Peyer's patch (tissue), 4 donors: Measurements from ENCODE around the gene UVSSA. TPM values are rescaled to one million over a fixed set of nuclear protein-coding genes. Genes with fewer than 3 reads are reported as not detected.

ENCODE experiments used
- DNase-seq, 3 donors: peaks; one replicate each; pipeline ENCODE4 v3.0.0-alpha.2; 2017 to 2019
- H3K27ac ChIP-seq, 4 donors: fragments of 200-600 bp; sonication (generic); one replicate each; pipeline ENCODE4 v1.5.1; 2016 to 2019
- H3K27me3 ChIP-seq, 2 donors: fragments of 200-600 bp; sonication (generic); one replicate each; pipeline ENCODE4 v1.5.1; 2019
- H3K36me3 ChIP-seq, 3 donors: fragments of 200-600 bp; sonication (generic); one replicate each; pipeline ENCODE4 v1.5.1; 2016 to 2019
- H3K4me1 ChIP-seq, 4 donors: fragments of 200-600 bp; sonication (generic); one replicate each; pipeline ENCODE4 v1.5.1; 2016 to 2019
- H3K4me3 ChIP-seq, 4 donors: fragments of 200-600 bp; sonication (generic); 1 replicate in 3 of 4; 2 replicates in 1 of 4; pipeline ENCODE4 v1.5.1; 2016 to 2019; ENCODE audit warnings: mild to moderate bottlenecking in 1 of 4
- H3K9me3 ChIP-seq, 4 donors: fragments of 200-600 bp; sonication (generic); one replicate each; pipeline ENCODE4 v1.5.1; 2016 to 2019; ENCODE audit warnings: mild to moderate bottlenecking in 1 of 4
- CTCF ChIP-seq, 6 experiments: fragments of 450-650 bp in 4 of 6; fragments of 200-600 bp in 2 of 6; sonication (generic) in 1 of 6; IDR thresholded peaks; one replicate each; pipeline ENCODE4 v1.5.1; 2017 to 2019; ENCODE audit warnings: antibody characterized with exemption in 6 of 6, mild to moderate bottlenecking in 3 of 6, moderate library complexity in 1 of 6
- POLR2A ChIP-seq, 2 donors: fragments of 450-650 bp; IDR thresholded peaks; one replicate each; pipeline ENCODE4 v1.5.1; 2017; ENCODE audit warnings: antibody characterized with exemption in 2 of 2, mild to moderate bottlenecking in 2 of 2, moderate library complexity in 2 of 2
- total RNA-seq, 4 donors: library from RNA; depleted of rRNA; stranded (reverse); fragments of >200 nt; gene quantifications; one replicate each; pipeline ENCODE4 v1.1.0, GENCODE V29; 2016

The UVSSA gene
- total RNA-seq, 4 donors from 2014 or later, result 42.2 to 118 (median 77.7) TPM

- peaks cover 0 to 64% (median 0%) of the 10 kb centered on the region in 3 donors for H3K36me3 ChIP-seq
- no peak for DNase-seq
Measured at GRCh38 chr4:1354136-1354982, 7.4 kb downstream of the UVSSA start.

DNA sequence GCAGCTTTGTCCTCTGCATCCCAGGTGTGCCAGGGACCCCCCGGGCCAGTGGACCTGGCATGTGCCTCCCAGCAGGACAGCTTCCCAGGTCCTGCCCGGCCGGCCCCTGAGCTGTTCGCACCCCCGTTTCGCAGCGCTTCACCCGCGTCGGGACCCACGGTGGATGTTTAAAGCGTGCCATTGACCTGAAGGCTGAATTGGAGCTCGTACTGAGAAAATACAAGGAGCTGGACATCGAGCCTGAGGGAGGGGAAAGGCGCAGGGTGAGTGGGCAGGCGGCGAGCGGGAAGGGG, 7.9 kb downstream of the UVSSA start:
- TF ChIP-seq POLR2A (IDR thresholded peaks at IDR 0.05), result no peak
- TF ChIP-seq CTCF (IDR thresholded peaks at IDR 0.05), result no peak
- DNase-seq, result no peak
- Histone ChIP-seq H3K27ac (no peak overlapping the region), H3K27me3 (no peaks in the 10 kb centered on the region), H3K4me1 (no peaks in the 10 kb centered on the region), H3K36me3 (peaks cover 0 to 59% (median 0%) of the 10 kb centered on the region in 3 donors), H3K9me3 (no peaks in the 10 kb centered on the region), H3K4me3 (no peak overlapping the region)

More at GRCh38 chr4:1354136-1354982, 7.4 kb downstream of the UVSSA start:
- H3K9me3 ChIP-seq, result no peaks in the 10 kb centered on the region
- H3K27ac ChIP-seq, result no peak overlapping the region
- H3K4me3 ChIP-seq, result no peak overlapping the region
- peaks cover 0 to 3% (median 0%) of the 10 kb centered on the region in 4 donors for H3K4me1 ChIP-seq
- TF ChIP-seq CTCF (IDR thresholded peaks at IDR 0.05), result no peak
- TF ChIP-seq POLR2A (IDR thresholded peaks at IDR 0.05), result no peak
- no peaks in the 10 kb centered on the region for H3K27me3 ChIP-seq

- no peaks in the 10 kb centered on the region for H3K9me3 ChIP-seq
- no peak overlapping the region for H3K4me3 ChIP-seq
- TF ChIP-seq CTCF (IDR thresholded peaks at IDR 0.05) (no peak), POLR2A (IDR thresholded peaks at IDR 0.05) (no peak)
- H3K36me3 ChIP-seq, result peaks cover 0 to 60% (median 0%) of the 10 kb centered on the region in 3 donors
- DNase-seq, result no peak
- H3K27ac ChIP-seq, result no peak overlapping the region
- H3K4me1 ChIP-seq, result no peaks in the 10 kb centered on the region
- H3K27me3 ChIP-seq, result no peaks in the 10 kb centered on the region
Measured at GRCh38 chr4:1355378-1355777, 8.4 kb downstream of the UVSSA start.

DNA sequence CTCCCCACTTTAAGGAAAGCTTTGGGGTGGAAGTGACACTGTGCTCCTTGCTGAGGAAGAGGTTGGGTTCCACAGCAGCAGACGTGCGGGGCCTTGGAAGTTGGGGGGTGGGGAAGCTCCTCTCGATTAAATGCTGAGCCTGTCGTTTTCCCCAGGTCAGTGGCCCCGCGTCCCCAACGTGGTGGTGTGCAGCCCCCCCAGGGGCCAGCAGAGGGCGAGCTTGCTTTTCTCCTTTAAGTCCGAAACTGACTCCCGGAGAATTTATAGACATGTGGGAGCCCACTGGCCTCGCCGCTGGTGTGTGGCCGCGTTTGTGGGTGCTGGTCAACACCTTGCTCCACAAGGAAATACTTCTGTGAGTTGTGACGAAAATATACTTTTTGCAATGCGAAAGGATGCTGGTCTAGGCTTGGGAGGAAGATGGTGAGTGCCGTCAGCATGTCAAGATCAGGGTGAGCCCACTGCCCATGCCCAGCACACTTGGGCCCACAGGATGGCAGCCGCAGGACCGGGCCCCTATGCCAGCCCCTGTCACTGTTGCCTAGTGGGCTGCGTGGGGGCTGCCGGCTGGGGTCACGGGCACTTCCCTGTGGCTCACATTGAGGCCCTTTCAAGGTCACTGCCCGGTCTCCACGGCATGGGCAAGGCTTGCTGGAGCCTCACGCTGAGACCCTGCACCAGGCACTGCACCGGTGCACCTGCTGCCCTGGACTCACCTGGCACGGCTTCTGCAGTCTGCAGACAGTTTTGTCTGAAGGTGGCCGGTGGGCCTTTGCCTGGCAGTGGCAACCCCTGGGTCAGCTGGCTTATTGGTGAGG, 9.4 kb downstream of the UVSSA start:
- Histone ChIP-seq H3K27me3 (no peaks in the 10 kb centered on the region), H3K4me3 (no peak overlapping the region), H3K36me3 (peaks cover 0 to 61% (median 0%) of the 10 kb centered on the region in 3 donors), H3K27ac (no peak overlapping the region), H3K9me3 (no peaks in the 10 kb centered on the region), H3K4me1 (no peaks in the 10 kb centered on the region)
- peak; percentile 47 to 78 (median 64) for TF ChIP-seq CTCF (IDR thresholded peaks at IDR 0.05)
- no peak for TF ChIP-seq POLR2A (IDR thresholded peaks at IDR 0.05)
- DNase-seq, result peak; percentile 64 to 82 (median 68)

- H3K9me3 ChIP-seq, result no peaks in the 10 kb centered on the region
- DNase-seq, result no peak
- H3K27me3 ChIP-seq, result no peaks in the 10 kb centered on the region
- H3K36me3 ChIP-seq, result peaks cover 0 to 57% (median 0%) of the 10 kb centered on the region in 3 donors
- H3K4me3 ChIP-seq, result no peak overlapping the region
- H3K27ac ChIP-seq, result no peak overlapping the region
- H3K4me1 ChIP-seq, result no peaks in the 10 kb centered on the region
- TF ChIP-seq POLR2A (IDR thresholded peaks at IDR 0.05) (no peak), CTCF (IDR thresholded peaks at IDR 0.05) (no peak)
Measured at GRCh38 chr4:1357356-1358248, 10.6 kb downstream of the UVSSA start.
